GM19467 (cell line): ENCODE measurements around the gene RASL10B.
A peak's percentile ranks its signal among the peaks of the same experiment; 100 is the strongest.

Experiments
- ATAC-seq: cut with Tn5 transposase; IDR thresholded peaks from one replicate; pipeline ENCODE4 v1.9.1; 2021; ENCODE audit warnings: mild to moderate bottlenecking, moderate library complexity; ENCODE audit not compliant: unreplicated experiment

Gene RASL10B

DNA sequence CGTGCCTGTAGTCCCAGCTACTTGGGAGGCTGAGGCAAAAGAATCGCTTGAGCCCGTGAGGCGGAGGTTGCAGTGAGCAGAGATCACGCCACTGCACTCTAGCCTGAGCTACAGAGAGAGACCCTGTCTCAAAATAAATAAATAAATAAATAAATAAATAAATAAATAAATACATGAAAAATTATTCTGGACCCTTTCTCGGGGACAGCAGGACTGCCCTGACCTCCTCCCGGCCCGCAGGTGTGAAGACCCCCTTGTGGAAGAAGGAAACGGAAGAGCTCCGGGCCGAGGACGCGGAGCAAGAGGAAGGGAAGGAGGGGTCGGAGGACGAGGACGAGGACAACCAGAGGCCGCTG lies 32.3 kb downstream of the RASL10B start:
- ATAC-seq = no peak

DNA sequence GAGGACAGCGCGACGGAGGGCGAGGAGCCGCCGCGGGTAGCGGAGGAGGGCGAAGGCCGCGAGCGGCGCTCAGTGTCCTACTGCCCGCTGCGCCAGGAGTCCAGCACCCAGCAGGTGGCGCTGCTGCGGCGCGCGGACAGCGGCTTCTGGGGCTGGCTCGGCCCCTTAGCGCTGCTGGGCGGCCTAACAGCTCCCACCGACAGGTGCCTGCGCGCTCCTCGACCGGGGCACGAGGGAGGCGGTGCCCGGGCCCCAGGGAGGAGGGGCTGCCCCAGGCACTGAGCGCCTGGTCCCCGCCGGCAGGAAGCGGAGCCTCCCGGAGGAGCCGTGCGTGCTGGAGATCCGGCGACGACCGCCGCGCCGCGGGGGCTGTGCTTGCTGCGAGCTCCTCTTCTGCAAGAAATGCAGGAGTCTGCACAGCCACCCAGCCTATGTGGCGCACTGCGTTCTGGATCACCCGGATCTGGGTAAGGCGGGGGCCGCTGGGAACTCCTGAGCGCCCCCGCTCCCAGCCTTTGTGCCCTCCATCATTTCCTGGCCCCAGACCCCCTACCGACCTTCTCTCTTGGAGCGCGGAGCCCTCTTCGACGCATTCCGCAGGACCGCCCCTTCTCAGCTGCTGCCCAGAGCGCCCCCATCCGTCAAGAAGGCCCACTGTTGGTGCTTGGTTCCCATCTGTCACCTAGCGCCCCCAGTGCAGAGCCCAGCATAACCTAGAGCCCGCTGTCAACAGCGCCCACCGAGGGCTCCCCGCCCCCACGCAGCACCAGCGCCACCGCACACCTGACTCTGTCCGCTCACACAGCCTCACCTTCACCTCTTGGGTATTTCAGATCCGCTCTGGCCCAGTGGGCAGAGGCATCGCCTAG lies 32.9 kb downstream of the RASL10B start:
- peak; percentile 79 for ATAC-seq

DNA sequence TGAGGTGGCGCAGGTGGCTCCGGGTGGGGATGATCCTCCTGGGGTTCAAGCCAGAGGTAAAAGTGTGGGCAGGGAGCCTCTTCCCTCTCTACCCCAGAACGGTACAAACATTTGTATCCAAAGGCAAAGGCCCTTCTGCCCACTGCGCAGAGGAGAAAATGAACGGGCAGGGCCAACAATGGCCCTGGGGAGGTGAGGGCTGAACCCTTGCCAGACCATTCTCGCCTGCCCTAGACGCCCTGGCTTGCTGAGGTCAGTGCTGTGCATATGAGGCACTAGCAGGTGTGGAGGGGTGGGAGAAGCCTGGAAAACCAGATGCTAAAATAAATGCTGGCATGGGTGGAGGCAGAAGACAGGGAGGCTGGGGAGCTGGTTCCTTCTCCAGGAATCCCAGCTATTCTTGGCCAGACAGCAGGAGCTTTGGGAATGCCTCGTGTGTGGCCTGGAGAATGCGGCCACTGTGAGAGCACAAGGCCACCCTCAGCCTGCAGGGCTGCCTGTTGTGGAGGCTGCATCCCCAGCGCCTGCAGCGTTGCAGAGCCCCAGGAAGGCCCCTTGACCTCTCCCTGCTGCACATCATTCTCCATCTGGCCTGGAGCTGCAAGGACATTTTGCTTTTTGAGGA lies 33.8 kb downstream of the RASL10B start:
- no peak for ATAC-seq

DNA sequence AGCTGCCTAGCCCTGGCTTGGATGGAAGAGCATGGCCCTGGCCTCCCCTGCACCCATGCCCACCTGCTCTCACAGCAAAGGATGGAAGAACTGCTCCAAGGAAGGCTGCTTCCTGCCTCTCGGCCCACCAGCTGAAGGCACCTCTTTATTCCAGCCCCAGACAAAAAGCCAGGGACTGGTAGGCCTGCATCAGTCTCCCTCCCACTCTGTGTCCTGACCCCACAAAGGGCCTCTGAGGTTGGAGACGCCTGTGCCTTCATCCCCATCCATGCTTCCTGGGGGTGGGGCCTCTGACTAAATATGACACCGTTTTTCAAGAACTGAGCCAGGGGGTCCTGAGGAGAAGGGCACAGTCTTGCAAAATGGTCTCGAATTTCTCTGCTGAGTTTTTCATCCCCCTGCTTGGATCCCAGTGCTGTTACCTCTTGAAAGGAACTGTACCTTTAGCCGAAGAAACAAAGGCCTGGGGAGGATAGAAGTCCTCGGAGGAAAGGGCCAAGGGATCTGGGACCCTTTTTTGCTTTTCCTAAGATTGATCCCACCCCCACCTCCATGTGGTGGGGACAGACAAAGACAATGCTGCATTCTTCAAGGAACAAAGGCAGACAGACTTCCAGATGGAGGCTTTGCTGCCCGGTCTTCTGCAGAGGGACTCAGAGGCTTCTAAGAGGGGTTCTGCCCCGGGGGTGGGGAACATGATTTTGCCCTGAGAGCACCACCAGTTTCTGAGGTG lies 34.5 kb downstream of the RASL10B start:
- ATAC-seq = no peak

DNA sequence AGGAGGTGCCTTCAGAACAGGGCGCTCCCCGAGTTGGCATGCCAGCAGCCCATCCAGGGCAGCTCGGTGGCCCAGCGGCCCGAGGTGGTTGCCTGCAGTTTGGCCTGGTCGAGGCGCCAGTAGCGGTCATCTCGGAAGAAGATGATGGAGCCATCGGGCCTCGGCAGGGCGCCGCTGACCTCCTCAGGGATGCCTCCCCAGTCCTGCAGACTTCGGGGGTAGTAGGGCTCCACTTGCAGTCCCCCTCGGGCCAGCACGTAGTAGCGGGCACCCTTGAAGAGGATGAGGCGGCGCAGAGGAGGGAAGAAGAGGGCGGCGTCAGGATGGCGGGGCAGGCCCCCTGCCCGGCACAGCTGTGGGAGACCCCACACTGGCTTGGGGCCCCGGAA lies 35.0 kb downstream of the RASL10B start:
- no peak for ATAC-seq

DNA sequence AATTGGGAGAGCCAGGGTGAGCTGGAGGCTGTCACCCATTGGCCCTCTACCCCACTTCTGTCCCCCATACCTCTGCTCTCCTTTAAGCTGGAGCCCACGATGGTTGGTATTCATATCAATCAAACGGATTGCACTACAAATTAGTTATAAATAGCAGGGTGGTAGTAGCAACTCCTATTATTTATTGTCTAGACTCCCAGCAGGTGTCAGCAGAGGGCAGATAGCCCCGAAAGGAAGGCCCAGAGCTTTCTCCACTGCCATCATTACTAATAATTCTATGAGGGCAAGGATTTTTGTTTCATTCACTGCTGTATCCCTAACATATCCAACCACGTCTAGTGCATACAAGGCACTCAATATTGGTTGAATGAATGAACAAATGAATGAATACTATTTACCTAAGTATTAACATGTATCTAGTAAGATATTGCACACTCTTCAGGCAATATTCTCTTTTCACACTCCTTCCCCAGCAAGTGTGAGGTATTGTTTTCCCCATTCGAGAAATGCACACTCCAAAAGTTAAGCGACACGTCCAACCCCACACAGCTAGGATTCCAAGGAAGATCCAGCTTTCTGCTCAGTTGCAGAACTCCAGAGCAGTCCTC lies 35.6 kb downstream of the RASL10B start:
- ATAC-seq = no peak

DNA sequence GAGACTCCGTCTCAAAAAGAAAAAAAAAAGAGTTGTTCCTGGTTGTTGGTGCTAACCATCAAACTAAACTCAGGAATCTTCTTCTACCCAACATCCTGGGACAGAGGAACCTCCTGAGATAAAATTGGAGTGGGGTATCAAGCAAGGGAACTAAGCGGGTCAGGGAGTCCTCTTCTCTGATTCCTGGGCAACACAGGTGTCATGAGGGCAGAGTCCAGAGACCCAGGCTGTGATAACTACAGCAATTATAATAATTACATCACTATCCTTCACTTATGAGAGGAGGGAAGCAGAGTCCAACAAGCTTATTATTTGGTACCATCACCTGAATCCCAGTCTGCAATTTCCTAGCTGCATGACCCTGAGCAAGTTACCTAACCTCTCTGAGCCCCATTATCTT lies 37.4 kb downstream of the RASL10B start:
- no peak for ATAC-seq

- no peak for ATAC-seq
Observed at GRCh38 chr17:35769895-35770486, 38.6 kb downstream of the RASL10B start.

DNA sequence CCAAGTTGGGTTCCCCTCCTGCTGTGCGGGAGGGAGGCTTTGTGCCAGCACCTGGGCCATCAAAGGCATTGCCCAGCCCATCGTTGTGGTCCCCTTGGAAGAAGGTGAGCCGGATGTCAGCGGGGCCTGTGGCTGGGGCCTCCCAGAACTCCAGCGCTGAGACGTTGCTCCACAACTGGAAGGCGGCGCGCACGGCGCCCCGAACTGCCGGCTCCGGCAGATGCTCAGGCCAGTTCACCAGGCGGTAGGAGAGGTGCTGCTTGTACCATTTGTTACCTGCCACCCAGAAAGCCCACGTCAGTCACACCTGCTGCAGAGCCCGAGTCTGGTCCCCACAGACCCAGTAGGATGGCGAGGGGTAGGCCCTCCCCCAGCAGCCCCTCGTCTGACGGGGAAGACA lies 41.7 kb downstream of the RASL10B start:
- no peak for ATAC-seq

DNA sequence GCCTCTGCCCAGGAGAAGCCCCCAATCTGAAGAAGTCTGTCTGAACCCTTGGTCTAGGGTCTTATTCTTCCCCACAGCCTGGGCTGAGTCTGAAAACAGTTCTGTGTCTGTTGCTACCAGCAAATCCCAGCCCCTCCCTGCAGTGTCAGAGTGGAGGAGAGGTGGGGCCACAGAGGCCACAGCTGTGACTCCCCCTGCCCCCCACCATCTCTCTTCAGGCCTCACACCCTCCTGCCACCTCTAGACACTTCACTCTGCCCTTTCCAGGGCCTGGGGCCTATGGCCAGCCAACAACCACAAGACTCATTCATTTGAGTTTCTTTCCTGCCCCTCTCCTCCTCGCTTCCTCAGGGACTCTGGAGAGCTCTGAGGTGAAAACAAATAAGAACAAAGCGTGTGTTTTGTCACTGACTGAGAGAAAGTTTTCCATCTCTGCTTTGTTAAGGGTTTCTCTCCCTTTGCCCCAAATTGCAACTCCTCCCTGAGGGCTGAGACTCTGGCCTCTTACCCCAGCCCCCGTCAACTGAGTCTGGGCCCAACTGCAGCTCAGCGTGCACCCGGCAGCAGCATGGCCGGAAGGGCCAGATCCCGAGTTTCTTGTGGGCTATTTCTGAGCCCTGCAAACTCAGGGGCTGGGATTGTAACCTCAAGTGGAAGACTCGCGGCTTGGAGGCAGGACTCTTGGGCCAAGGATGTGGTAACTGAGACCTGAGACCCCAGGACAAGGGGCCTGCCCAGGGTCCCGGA lies 42.4 kb downstream of the RASL10B start:
- no peak for ATAC-seq

GRCh38 chr17:35774499-35774898 lies 43.1 kb downstream of the RASL10B start:
- no peak for ATAC-seq

- no peak for ATAC-seq
Observed at GRCh38 chr17:35775039-35775438, 43.6 kb downstream of the RASL10B start.

DNA sequence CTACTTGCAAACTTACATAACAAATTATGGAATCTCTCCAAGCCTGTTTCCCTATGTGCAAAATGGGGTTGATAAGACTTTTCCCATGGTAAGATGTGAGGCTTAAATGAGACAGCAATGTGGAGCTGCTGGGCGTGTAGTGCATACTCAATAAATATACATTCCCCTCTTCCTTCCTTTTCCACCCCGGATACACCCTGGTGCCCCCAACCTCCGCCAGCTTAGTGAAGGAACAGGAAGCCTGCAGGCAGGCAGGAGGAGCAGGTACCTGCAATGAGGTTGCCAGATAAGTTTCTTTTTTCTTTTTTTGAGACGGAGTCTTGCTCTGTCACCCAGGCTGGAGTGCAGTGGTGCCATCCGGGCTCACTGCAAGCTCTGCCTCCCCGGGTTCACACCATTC lies 44.1 kb downstream of the RASL10B start:
- no peak for ATAC-seq

- ATAC-seq = no peak
Observed at GRCh38 chr17:35778641-35779196, 47.3 kb downstream of the RASL10B start.

- no peak for ATAC-seq
Observed at GRCh38 chr17:35780950-35781349, 49.5 kb downstream of the RASL10B start.

DNA sequence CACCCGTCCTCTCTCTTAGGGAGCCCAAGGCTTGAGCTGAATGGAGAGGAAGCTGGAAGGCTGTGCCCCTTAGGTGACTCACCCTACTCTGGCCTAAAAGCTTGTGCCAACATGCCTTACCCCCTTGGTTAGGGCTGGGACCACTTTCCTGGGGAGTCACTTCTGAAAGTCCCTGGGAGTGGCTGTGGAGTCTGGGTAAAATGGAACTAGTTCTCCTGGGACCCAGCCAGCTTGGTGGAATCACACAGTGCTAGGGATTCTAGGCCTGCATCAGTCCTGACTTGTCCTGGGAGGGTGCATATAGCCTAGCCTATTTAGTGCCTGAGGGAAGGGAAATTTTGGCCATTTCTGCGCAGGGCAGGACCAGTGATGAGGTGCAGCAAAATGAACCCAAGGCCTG lies 53.5 kb downstream of the RASL10B start:
- no peak for ATAC-seq

DNA sequence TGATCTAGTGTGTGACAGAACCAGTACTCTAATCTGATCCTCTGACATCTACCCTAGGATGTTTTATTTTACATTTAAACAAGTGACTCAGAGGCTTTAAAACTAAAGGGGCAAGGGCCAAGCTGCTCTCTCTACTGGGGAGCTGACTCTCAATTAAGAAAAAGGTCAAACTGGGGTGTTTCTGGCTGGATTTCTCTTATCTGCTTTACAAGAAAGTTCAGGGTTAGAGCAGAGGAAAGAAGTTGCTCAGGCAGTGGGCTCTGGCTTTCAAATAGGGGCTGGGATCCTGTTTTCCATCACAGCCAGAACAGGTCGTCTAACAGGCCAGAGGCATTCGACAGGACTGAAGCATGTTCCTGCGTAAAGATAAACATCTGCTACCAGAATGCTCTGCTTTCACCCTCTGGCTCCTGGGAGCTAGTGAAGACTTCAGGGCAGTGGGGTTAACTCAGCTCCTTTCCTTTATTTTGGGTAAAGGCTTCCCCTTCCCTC lies 55.5 kb downstream of the RASL10B start:
- ATAC-seq = no peak

- no peak for ATAC-seq
Observed at GRCh38 chr17:35788477-35789368, 57.3 kb downstream of the RASL10B start.

- ATAC-seq = no peak
Observed at GRCh38 chr17:35790841-35791240, 59.4 kb downstream of the RASL10B start.
